Karpas-422 (cell line): ENCODE data around the gene NOS1AP. TPM values are rescaled to one million over a fixed set of nuclear protein-coding genes. Genes with fewer than 3 reads are reported as not detected.

ENCODE experiments used
- DNase-seq: peaks from one replicate; pipeline ENCODE4 v3.0.0-alpha.2; 2015
- H2AFZ ChIP-seq: fragments of 200-600 bp; sonication (generic); 2 replicates; pipeline ENCODE4 v1.6.1; 2014; ENCODE audit warnings: antibody characterized with exemption, low read length, mixed read lengths
- H3K27ac ChIP-seq: fragments of 200-600 bp; sonication (generic); 2 replicates; pipeline ENCODE4 v1.5.1; 2014; ENCODE audit warnings: mild to moderate bottlenecking, low read length, moderate library complexity
- H3K27me3 ChIP-seq: fragments of 200-600 bp; sonication (generic); 2 replicates; pipeline ENCODE4 v1.6.1; 2014; ENCODE audit warnings: low read length, mixed read lengths
- H3K36me3 ChIP-seq: fragments of 200-600 bp; sonication (generic); 2 replicates; pipeline ENCODE4 v1.6.1; 2014; ENCODE audit warnings: low read length, mixed read lengths; ENCODE audit not compliant: insufficient read depth
- H3K4me1 ChIP-seq: fragments of 200-600 bp; sonication (generic); 2 replicates; pipeline ENCODE4 v1.6.1; 2014; ENCODE audit warnings: mild to moderate bottlenecking, low read length, mixed read lengths
- H3K4me2 ChIP-seq: fragments of 200-600 bp; sonication (generic); 2 replicates; pipeline ENCODE4 v1.6.1; 2014; ENCODE audit warnings: low read length, low read depth, mild to moderate bottlenecking; ENCODE audit not compliant: poor library complexity, severe bottlenecking
- H3K4me3 ChIP-seq: fragments of 200-600 bp; sonication (generic); 2 replicates; pipeline ENCODE4 v1.5.1; 2014; ENCODE audit warnings: mild to moderate bottlenecking, antibody characterized with exemption, low read length, mixed read lengths
- H3K79me2 ChIP-seq: fragments of 200-600 bp; sonication (generic); 2 replicates; pipeline ENCODE4 v1.6.1; 2014; ENCODE audit warnings: mild to moderate bottlenecking, low read length, mixed read lengths
- H3K9ac ChIP-seq: fragments of 200-600 bp; sonication (generic); 2 replicates; pipeline ENCODE4 v1.6.0; 2014; ENCODE audit warnings: low read length
- H3K9me2 ChIP-seq: fragments of 200-600 bp; sonication (generic), shearing (Covaris generic); replicated peaks from 2 replicates; pipeline ENCODE4 v1.6.0; 2014; ENCODE audit warnings: mild to moderate bottlenecking, low read length, moderate library complexity; ENCODE audit not compliant: insufficient read depth
- H3K9me3 ChIP-seq: fragments of 300-700, 200-600 bp; sonication (generic); 2 replicates; pipeline ENCODE4 v1.6.1; 2014; ENCODE audit warnings: low read length, mixed read lengths
- H4K20me1 ChIP-seq: fragments of 200-600 bp; sonication (generic); 2 replicates; pipeline ENCODE4 v1.6.1; 2014; ENCODE audit warnings: mild to moderate bottlenecking, antibody characterized with exemption, low read length, low read depth; ENCODE audit not compliant: insufficient read depth
- total RNA-seq: library from RNA; depleted of rRNA; stranded (reverse); fragments of >200 nt; shearing (Covaris generic); gene quantifications from 2 replicates; pipeline ENCODE4 v1.2.3, GENCODE V29; 2014; ENCODE audit warnings: low replicate concordance

Gene NOS1AP
- total RNA-seq, 1 experiment from 2014 or later = not detected

- H3K9me3 ChIP-seq = no peaks in the 10 kb centered on the region
- no peak for DNase-seq
- no peaks in the 10 kb centered on the region for H3K4me1 ChIP-seq
- no peak overlapping the region for H3K4me2 ChIP-seq
- no peaks in the 10 kb centered on the region for H3K27me3 ChIP-seq
- H3K9me2 ChIP-seq = no peaks in the 10 kb centered on the region
- no peaks in the 10 kb centered on the region for H3K79me2 ChIP-seq
- no peaks in the 10 kb centered on the region for H4K20me1 ChIP-seq
- H3K4me3 ChIP-seq = no peak overlapping the region
- no peak overlapping the region for H3K27ac ChIP-seq
- H3K9ac ChIP-seq = no peak overlapping the region
- H3K36me3 ChIP-seq = no peaks in the 10 kb centered on the region
- H2AFZ ChIP-seq = no peak overlapping the region
Observed at GRCh38 chr1:162333991-162334390, 264.5 kb downstream of the NOS1AP start.

GRCh38 chr1:162335126-162335525 is 265.6 kb downstream of the NOS1AP start:
- no peak for DNase-seq
- Histone ChIP-seq H3K4me1 (no peaks in the 10 kb centered on the region), H3K4me3 (no peak overlapping the region), H3K27ac (no peak overlapping the region), H3K9me3 (no peaks in the 10 kb centered on the region), H3K36me3 (no peaks in the 10 kb centered on the region), H4K20me1 (no peaks in the 10 kb centered on the region), H3K9ac (no peak overlapping the region), H3K27me3 (no peaks in the 10 kb centered on the region), H3K4me2 (no peak overlapping the region), H3K9me2 (no peaks in the 10 kb centered on the region), H3K79me2 (no peaks in the 10 kb centered on the region), H2AFZ (no peak overlapping the region)

GRCh38 chr1:162336621-162337285 is 267.3 kb downstream of the NOS1AP start:
- Histone ChIP-seq H3K4me2 (no peak overlapping the region), H3K36me3 (no peaks in the 10 kb centered on the region), H3K79me2 (no peaks in the 10 kb centered on the region), H3K27ac (no peak overlapping the region), H3K4me3 (no peak overlapping the region), H3K9ac (no peak overlapping the region), H3K9me2 (no peaks in the 10 kb centered on the region), H4K20me1 (no peaks in the 10 kb centered on the region), H2AFZ (no peak overlapping the region), H3K4me1 (no peaks in the 10 kb centered on the region), H3K27me3 (no peaks in the 10 kb centered on the region), H3K9me3 (no peaks in the 10 kb centered on the region)
- DNase-seq = no peak

GRCh38 chr1:162342452-162342983 is 273.0 kb downstream of the NOS1AP start:
- Histone ChIP-seq H3K27me3 (no peaks in the 10 kb centered on the region), H3K9me2 (no peaks in the 10 kb centered on the region), H3K79me2 (no peaks in the 10 kb centered on the region)

GRCh38 chr1:162343470-162343869 is 274.0 kb downstream of the NOS1AP start:
- H3K9me3 ChIP-seq = no peaks in the 10 kb centered on the region
- no peak overlapping the region for H3K9ac ChIP-seq
- no peaks in the 10 kb centered on the region for H3K36me3 ChIP-seq
- H3K27ac ChIP-seq = no peak overlapping the region
- no peak overlapping the region for H3K4me3 ChIP-seq
- no peaks in the 10 kb centered on the region for H3K79me2 ChIP-seq
- no peaks in the 10 kb centered on the region for H4K20me1 ChIP-seq
- H2AFZ ChIP-seq = no peak overlapping the region
- no peak for DNase-seq
- no peaks in the 10 kb centered on the region for H3K9me2 ChIP-seq
- no peaks in the 10 kb centered on the region for H3K27me3 ChIP-seq
- H3K4me1 ChIP-seq = no peaks in the 10 kb centered on the region
- H3K4me2 ChIP-seq = no peak overlapping the region

More at GRCh38 chr1:162342452-162342983, 273.0 kb downstream of the NOS1AP start:
- Histone ChIP-seq H3K27ac (no peak overlapping the region), H3K4me2 (no peak overlapping the region), H3K9ac (no peak overlapping the region), H3K4me3 (no peak overlapping the region), H3K9me3 (no peaks in the 10 kb centered on the region), H2AFZ (no peak overlapping the region), H3K4me1 (no peaks in the 10 kb centered on the region), H3K36me3 (no peaks in the 10 kb centered on the region), H4K20me1 (no peaks in the 10 kb centered on the region)
- DNase-seq = no peak

GRCh38 chr1:162347281-162347680 is 277.8 kb downstream of the NOS1AP start:
- H3K4me3 ChIP-seq = no peak overlapping the region
- H3K9me2 ChIP-seq = no peaks in the 10 kb centered on the region
- no peak overlapping the region for H3K4me2 ChIP-seq
- H3K36me3 ChIP-seq = no peaks in the 10 kb centered on the region
- no peaks in the 10 kb centered on the region for H3K4me1 ChIP-seq
- H2AFZ ChIP-seq = no peak overlapping the region
- no peaks in the 10 kb centered on the region for H3K79me2 ChIP-seq
- no peaks in the 10 kb centered on the region for H3K27me3 ChIP-seq
- no peak overlapping the region for H3K9ac ChIP-seq
- no peak for DNase-seq
- no peaks in the 10 kb centered on the region for H3K9me3 ChIP-seq
- H3K27ac ChIP-seq = no peak overlapping the region
- H4K20me1 ChIP-seq = no peaks in the 10 kb centered on the region

GRCh38 chr1:162349635-162350330 is 280.3 kb downstream of the NOS1AP start:
- Histone ChIP-seq H3K9me2 (no peaks in the 10 kb centered on the region), H4K20me1 (no peaks in the 10 kb centered on the region), H3K9me3 (no peaks in the 10 kb centered on the region), H3K4me1 (no peaks in the 10 kb centered on the region), H2AFZ (no peak overlapping the region), H3K79me2 (no peaks in the 10 kb centered on the region), H3K36me3 (no peaks in the 10 kb centered on the region), H3K4me2 (no peak overlapping the region), H3K9ac (no peak overlapping the region), H3K27me3 (no peaks in the 10 kb centered on the region), H3K27ac (no peak overlapping the region), H3K4me3 (no peak overlapping the region)
- no peak for DNase-seq

DNA sequence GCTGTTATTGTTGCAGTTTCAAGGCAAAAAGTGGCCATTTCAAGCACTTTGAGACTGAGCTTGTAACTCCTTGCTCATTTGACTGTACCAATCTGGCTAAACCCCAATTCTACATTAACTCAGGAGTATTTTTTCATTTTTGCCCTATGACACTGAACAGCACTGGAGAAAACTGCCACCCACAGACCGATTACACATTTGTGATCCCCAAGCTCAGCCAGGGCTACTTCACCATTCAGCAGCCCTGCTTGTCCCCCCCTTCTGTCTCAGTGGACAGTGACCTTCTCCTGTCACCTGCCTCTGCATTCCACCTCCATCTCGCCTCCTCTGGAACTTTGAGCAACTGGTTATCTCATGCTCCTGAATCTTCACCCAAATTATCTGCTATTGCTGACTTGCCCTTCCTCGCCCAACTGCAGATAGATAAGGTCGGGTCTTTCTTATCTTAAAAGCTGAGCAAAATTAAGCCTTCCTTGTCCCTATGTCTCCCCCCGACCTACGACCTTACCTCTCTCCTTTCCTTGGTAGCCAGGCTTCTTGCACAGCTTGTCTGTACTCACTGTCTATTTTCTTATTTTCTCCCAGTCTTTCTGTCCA is 281.9 kb downstream of the NOS1AP start:
- H3K9ac ChIP-seq = no peak overlapping the region
- H3K4me2 ChIP-seq = no peak overlapping the region
- H3K79me2 ChIP-seq = no peaks in the 10 kb centered on the region
- H4K20me1 ChIP-seq = no peaks in the 10 kb centered on the region
- H3K9me3 ChIP-seq = no peaks in the 10 kb centered on the region
- no peak overlapping the region for H2AFZ ChIP-seq
- no peaks in the 10 kb centered on the region for H3K36me3 ChIP-seq
- no peaks in the 10 kb centered on the region for H3K4me1 ChIP-seq
- no peaks in the 10 kb centered on the region for H3K9me2 ChIP-seq
- no peak overlapping the region for H3K4me3 ChIP-seq
- no peak overlapping the region for H3K27ac ChIP-seq
- H3K27me3 ChIP-seq = no peaks in the 10 kb centered on the region
- no peak for DNase-seq
